IMR-90 (cell line): ENCODE data around the gene PTK7. TPM values are rescaled to one million over a fixed set of nuclear protein-coding genes. Genes with fewer than 3 reads are reported as not detected.

ENCODE experiments used
- ATAC-seq: fragments of 200-7000 bp; cut with Tn5 transposase; 2 replicates; pipeline ENCODE4 v1.9.1; 2020; ENCODE audit warnings: low read depth, mild to moderate bottlenecking, moderate library complexity
- BruUV-seq: library from RNA; stranded (reverse); fragments of 400-500 nt; replicated peaks from 2 replicates; lab custom pipeline; 2021; lab: Mats Ljungman, UMichigan
- CTCF ChIA-PET: fragments of 300-600 bp; formaldehyde crosslinking; extraction: SDS; loops from one replicate; lab custom pipeline; 2021; ENCODE audit warnings: antibody characterized with exemption; lab: Yijun Ruan, JAX
- POLR2A ChIA-PET: fragments of 300-600 bp; sonication (Branson Sonifier 250); formaldehyde crosslinking; loops from one replicate; lab custom pipeline; 2022; ENCODE audit warnings: antibody characterized with exemption; ENCODE audit not compliant: unreplicated experiment; lab: Charles Lee
- DNase-seq: peaks from one replicate; pipeline ENCODE4 v3.0.0; 2013
- H2AFZ ChIP-seq: replicated peaks from 2 replicates; pipeline ENCODE3; 2013; ENCODE audit warnings: low read length, mild to moderate bottlenecking; ENCODE audit not compliant: poor library complexity
- H2AK5ac ChIP-seq: 2 replicates; pipeline ENCODE4 v1.6.1; 2013; ENCODE audit warnings: low read depth, low read length, inconsistent platforms
- H2AK9ac ChIP-seq: replicated peaks from 2 replicates; pipeline ENCODE3; 2013; ENCODE audit warnings: mild to moderate bottlenecking, low read depth, low read length, moderate library complexity; ENCODE audit not compliant: poor library complexity
- H2BK120ac ChIP-seq: 2 replicates; pipeline ENCODE4 v1.6.1; 2013; ENCODE audit warnings: low read depth, low read length, inconsistent platforms
- H2BK15ac ChIP-seq: 3 replicates; pipeline ENCODE4 v1.6.1; 2013; ENCODE audit warnings: low read depth, low read length, inconsistent platforms
- H2BK20ac ChIP-seq: 2 replicates; pipeline ENCODE4 v1.6.1; 2013; ENCODE audit warnings: low read depth, mild to moderate bottlenecking, inconsistent platforms, low read length, moderate library complexity
- H2BK5ac ChIP-seq: 2 replicates; pipeline ENCODE4 v1.6.1; 2013; ENCODE audit warnings: mild to moderate bottlenecking, low read depth, low read length, inconsistent platforms; ENCODE audit not compliant: poor library complexity, severe bottlenecking
- H3K14ac ChIP-seq: replicated peaks from 2 replicates; pipeline ENCODE4 v1.6.1; 2013; ENCODE audit warnings: low read depth, low read length, inconsistent platforms
- H3K18ac ChIP-seq: 2 replicates; pipeline ENCODE4 v1.6.1; 2013; ENCODE audit warnings: low read depth, low read length, control low read depth
- H3K23ac ChIP-seq: 2 replicates; pipeline ENCODE4 v1.6.1; 2013; ENCODE audit warnings: low read depth, low read length, inconsistent platforms
- H3K27ac ChIP-seq: 2 replicates; pipeline ENCODE4 v1.5.1; 2013; ENCODE audit warnings: mild to moderate bottlenecking, control low read depth, low read length; ENCODE audit not compliant: insufficient read depth
- H3K27me3 ChIP-seq: 2 replicates; pipeline ENCODE4 v1.6.1; 2013; ENCODE audit warnings: low read length; ENCODE audit not compliant: control insufficient read depth, insufficient read depth
- H3K36me3 ChIP-seq: 2 replicates; pipeline ENCODE4 v1.6.1; 2013; ENCODE audit warnings: low read length, mixed read lengths; ENCODE audit not compliant: control insufficient read depth, insufficient read depth
- H3K4ac ChIP-seq: 2 replicates; pipeline ENCODE4 v1.6.1; 2013; ENCODE audit warnings: low read depth, low read length, inconsistent platforms
- H3K4me1 ChIP-seq: 2 replicates; pipeline ENCODE4 v1.6.1; 2013; ENCODE audit warnings: low read length, mixed read lengths; ENCODE audit not compliant: control insufficient read depth, insufficient read depth
- H3K4me2 ChIP-seq: 2 replicates; pipeline ENCODE4 v1.6.1; 2013; ENCODE audit warnings: low read depth, mild to moderate bottlenecking, control low read depth, low read length, moderate library complexity
- H3K4me3 ChIP-seq: 2 replicates; pipeline ENCODE4 v1.5.1; 2013; ENCODE audit warnings: low read depth, mild to moderate bottlenecking, control low read depth, low read length, moderate library complexity; ENCODE audit not compliant: insufficient read depth
- H3K56ac ChIP-seq: 2 replicates; pipeline ENCODE4 v1.6.1; 2013; ENCODE audit warnings: low read length, inconsistent platforms; ENCODE audit not compliant: insufficient read depth; ENCODE audit errors: extremely low read depth
- H3K79me1 ChIP-seq, 2 experiments: 2 replicates each; pipeline ENCODE4 v1.6.1; 2013; ENCODE audit warnings: low read length in 2 of 2, inconsistent platforms in 1 of 2, low read depth in 1 of 2
- H3K9ac ChIP-seq: 2 replicates; pipeline ENCODE4 v1.6.1; 2013; ENCODE audit warnings: low read depth, low read length, control low read depth
- H3K9me1 ChIP-seq: 2 replicates; pipeline ENCODE4 v1.6.1; 2013; ENCODE audit warnings: low read length, inconsistent platforms; ENCODE audit not compliant: insufficient read depth
- H3K9me3 ChIP-seq: 2 replicates; pipeline ENCODE4 v1.6.1; 2013; ENCODE audit warnings: low read length; ENCODE audit not compliant: control insufficient read depth, insufficient read depth
- H4K20me1 ChIP-seq: 2 replicates; pipeline ENCODE4 v1.6.1; 2013; ENCODE audit warnings: low read length, inconsistent platforms; ENCODE audit not compliant: insufficient read depth
- H4K5ac ChIP-seq: 2 replicates; pipeline ENCODE4 v1.6.1; 2013; ENCODE audit warnings: mild to moderate bottlenecking, low read depth, low read length, control low read depth
- H4K8ac ChIP-seq, 2 experiments: 2 replicates each; pipeline ENCODE4 v1.6.1; 2013; ENCODE audit warnings: low read depth in 2 of 2, low read length in 2 of 2, control low read depth in 1 of 2, inconsistent platforms in 1 of 2
- H4K91ac ChIP-seq: 2 replicates; pipeline ENCODE4 v1.6.1; 2013; ENCODE audit warnings: low read depth, low read length, inconsistent platforms; ENCODE audit not compliant: insufficient read depth
- CEBPB ChIP-seq: IDR thresholded peaks from 2 replicates; pipeline ENCODE4 v1.6.1; 2012; ENCODE audit warnings: low read depth, low read length, improper control_type of control experiment
- RAD21 ChIP-seq: IDR thresholded peaks from 2 replicates; pipeline ENCODE4 v1.6.1; 2012; ENCODE audit warnings: low read length, improper control_type of control experiment
- WGBS, 2 experiments: methylation state at CpG; one replicate each; pipeline versions ENCODE4 v1.1.5 to v1.1.7; 2013; ENCODE audit warnings: missing lambda C conversion rate in 2 of 2; ENCODE audit not compliant: insufficient read length in 1 of 2; ENCODE audit errors: extremely low coverage in 2 of 2; 5-methylcytosine and 5-hydroxymethylcytosine counted together
- dilution Hi-C: fragments of 300-500 bp; cut with HindIII; formaldehyde crosslinking; loops from one replicate; pipeline ENCODE4 v1.14.3; 2018; ENCODE audit warnings: low sequenced_read_pairs; ENCODE audit not compliant: unreplicated experiment
- in situ Hi-C: fragments of 300-500 bp; cut with MboI; formaldehyde crosslinking; loops from 3 replicates; pipeline ENCODE4 v1.14.3; 2019; ENCODE audit warnings: low sequenced_read_pairs, inconsistent platforms, mixed read lengths
- intact Hi-C: fragments of 100-400 bp; cut with micrococcal nuclease; formaldehyde crosslinking; loops from 2 replicates; pipeline ENCODE4 v1.10.0; 2022
- polyA plus RNA-seq, 3 experiments: library from polyadenylated mRNA; depleted of rRNA; stranded (reverse); fragments of >200 nt; gene quantifications; 2 replicates each; pipeline ENCODE4 v1.2.3, GENCODE V29; 2012; ENCODE audit warnings: low replicate concordance in 1 of 3
- total RNA-seq: library from RNA; depleted of rRNA; stranded (reverse); fragments of >200 nt; gene quantifications from 2 replicates; pipeline ENCODE4 v1.2.3, GENCODE V29; 2012
- TF ChIP-seq, protein P1 (sequence below): fragments of 150-350 bp; IDR thresholded peaks from 2 replicates; pipeline ENCODE4 v1.6.1; 2016; ENCODE audit warnings: low read depth, mild to moderate bottlenecking, low read length, moderate library complexity, borderline replicate concordance

PTK7 gene
- total and polyA plus RNA-seq, 2 of the 4 experiments (the other 2 are of a cell fraction) = 47.1 to 142 TPM

DNA sequence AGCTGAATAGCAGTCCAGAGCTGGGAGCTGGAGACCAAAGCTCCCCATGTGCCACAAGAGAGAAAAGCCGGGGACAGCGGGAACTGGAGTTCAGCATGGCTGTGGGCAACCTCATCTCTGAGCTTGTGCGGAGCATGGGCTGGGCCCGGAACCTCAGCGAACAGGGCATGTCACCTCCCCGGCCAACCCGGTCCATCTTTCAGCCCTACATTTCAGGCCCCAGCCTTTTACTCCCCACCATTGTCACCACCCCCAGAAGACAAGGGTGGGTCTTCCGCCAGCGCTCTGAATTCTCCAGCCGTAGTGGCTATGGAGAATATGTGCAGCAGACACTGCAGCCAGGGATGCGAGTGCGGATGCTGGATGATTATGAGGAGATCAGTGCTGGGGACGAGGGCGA is 109.9 kb downstream of the PTK7 start:
- in situ Hi-C loops (no loop called here), dilution Hi-C loops (no loop called here), intact Hi-C loops (no loop called here)
- no peak overlapping the region for H3K14ac ChIP-seq
- no TSS peak for BruUV-seq
- no peak overlapping the region for H4K5ac ChIP-seq
- H3K4me2 ChIP-seq = no peak overlapping the region
- no peak overlapping the region for H4K91ac ChIP-seq
- H2AK9ac ChIP-seq = no peak overlapping the region
- H2AFZ ChIP-seq = no peak overlapping the region
- H3K4ac ChIP-seq = no peak overlapping the region
- peaks cover 39% of the 10 kb centered on the region for H3K36me3 ChIP-seq
- H3K9me3 ChIP-seq = no peaks in the 10 kb centered on the region
- H2BK5ac ChIP-seq = no peak overlapping the region
- no peak for TF ChIP-seq RAD21
- TF ChIP-seq, protein P1, sequence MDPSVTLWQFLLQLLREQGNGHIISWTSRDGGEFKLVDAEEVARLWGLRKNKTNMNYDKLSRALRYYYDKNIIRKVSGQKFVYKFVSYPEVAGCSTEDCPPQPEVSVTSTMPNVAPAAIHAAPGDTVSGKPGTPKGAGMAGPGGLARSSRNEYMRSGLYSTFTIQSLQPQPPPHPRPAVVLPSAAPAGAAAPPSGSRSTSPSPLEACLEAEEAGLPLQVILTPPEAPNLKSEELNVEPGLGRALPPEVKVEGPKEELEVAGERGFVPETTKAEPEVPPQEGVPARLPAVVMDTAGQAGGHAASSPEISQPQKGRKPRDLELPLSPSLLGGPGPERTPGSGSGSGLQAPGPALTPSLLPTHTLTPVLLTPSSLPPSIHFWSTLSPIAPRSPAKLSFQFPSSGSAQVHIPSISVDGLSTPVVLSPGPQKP = no peak
- no peak for TF ChIP-seq CEBPB
- H3K9ac ChIP-seq = no peak overlapping the region
- ATAC-seq = no peak
- H3K23ac ChIP-seq = no peak overlapping the region
- no peaks in the 10 kb centered on the region for H4K20me1 ChIP-seq
- H3K4me3 ChIP-seq = no peak overlapping the region
- no peak overlapping the region for H2AK5ac ChIP-seq
- no peak overlapping the region for H3K56ac ChIP-seq
- no peaks in the 10 kb centered on the region for H3K27me3 ChIP-seq
- DNase-seq = no peak
- H3K9me1 ChIP-seq = no peaks in the 10 kb centered on the region; the same call in 1 of the 2 replicates
- no peak overlapping the region for H3K18ac ChIP-seq
- no peak overlapping the region for H2BK15ac ChIP-seq
- no peak overlapping the region for H2BK20ac ChIP-seq
- no peak overlapping the region for H4K8ac ChIP-seq
- H2BK120ac ChIP-seq = no peak overlapping the region
- CTCF ChIA-PET = no interaction called here
- H3K79me1 ChIP-seq = peaks cover 10 to 31% of the 10 kb centered on the region in 2 experiments
- WGBS, 2 experiments = 100% methylated on average over 13 of the region's 14 CpGs; no CpG with 5 or more reads in 1 of the 2 experiments
- POLR2A ChIA-PET = interaction anchor here (0.6 kb wide), 1 partner anchor 110 kb away, joined by 3 read pairs; no protein-coding TSS in a partner anchor
- no peak overlapping the region for H3K27ac ChIP-seq
- peaks cover 2% of the 10 kb centered on the region for H3K4me1 ChIP-seq
